ENCODE results near the gene RTEL1. TPM values are rescaled to one million over a fixed set of nuclear protein-coding genes. Genes with fewer than 3 reads are reported as not detected.

RTEL1 gene
- total RNA-seq, 1 experiment from 2014 or later = 58.0 TPM

GRCh38 chr20:63731410-63731809 is 73.3 kb downstream of the RTEL1 start (continued):
- TF ChIP-seq REST (IDR thresholded peaks at IDR 0.05; ENCODE audit: low read depth) = no peak

GRCh38 chr20:63732118-63733095 is 74.3 kb downstream of the RTEL1 start:
- no peak for DNase-seq (ENCODE audit: low read depth, low spot score)
- RAD21 ChIA-PET (ENCODE audit: low non-redundant PET in 1 of 2, low total read pairs in 2 of 2, uncharacterized antibody in 2 of 2, unreplicated experiment in 2 of 2) = no interaction called here
- no peak overlapping the region for H2AFZ ChIP-seq (ENCODE audit: low read depth, low read length, poor library complexity, severe bottlenecking)
- POLR2A ChIA-PET = no interaction called here
- H3K9me3 ChIP-seq (ENCODE audit: control insufficient read depth in 1 of 2, insufficient read depth in 1 of 2, low read depth in 1 of 2, low read length in 2 of 2) = no peaks in the 10 kb centered on the region
- no peaks in the 10 kb centered on the region for H3K9me2 ChIP-seq (ENCODE audit: insufficient read depth)
- no peak overlapping the region for H3K4me2 ChIP-seq (ENCODE audit: low read length)
- peaks cover 0 to 16% of the 10 kb centered on the region in 2 experiments; a peak in 2 of 4 replicates for H3K36me3 ChIP-seq (ENCODE audit: control insufficient read depth in 1 of 2, insufficient read depth in 2 of 2, low read length in 2 of 2)
- H3K9ac ChIP-seq (ENCODE audit: low read length) = no peak overlapping the region
- intact Hi-C loops (cut with micrococcal nuclease) = loop anchor here (10.0 kb wide), 1 partner anchor 132 kb away; the partner anchor contains the start of genes ABHD16B and TPD52L2
- peaks cover 10 to 21% of the 10 kb centered on the region in 2 experiments; a peak in 3 of 4 replicates for H3K4me1 ChIP-seq (ENCODE audit: control insufficient read depth in 1 of 2, insufficient read depth in 2 of 2, low read length in 2 of 2)
- no peaks in the 10 kb centered on the region for H3K27me3 ChIP-seq (ENCODE audit: insufficient read depth, low read length)
- CTCF ChIA-PET = no interaction called here
- peaks cover 62% of the 10 kb centered on the region for H3K79me2 ChIP-seq (ENCODE audit: insufficient read depth, low read length)
- no peak for ATAC-seq
- H3K27ac ChIP-seq (ENCODE audit: low read depth, low read length) = peak overlapping the region; percentile 29; the same call in 1 of the 2 replicates
- BruUV-seq (replicated peaks) = no TSS peak
- no peak for TF ChIP-seq POLR2AphosphoS5 (IDR thresholded peaks at IDR 0.05; ENCODE audit: low read depth, low read length)
- TF ChIP-seq POLR2A (IDR thresholded peaks at IDR 0.05; ENCODE audit: borderline replicate concordance, extremely low read depth, insufficient read depth, insufficient read length) = no peak
- no peak overlapping the region for H3K4me3 ChIP-seq (replicated peaks in 1 of 2; ENCODE audit: low read depth in 1 of 2, low read length in 2 of 2)
- H4K20me1 ChIP-seq (ENCODE audit: insufficient read depth) = no peaks in the 10 kb centered on the region

All from HCT116 (cell line).